ENCODE data around the gene KRTAP12-1.
"Not testable (repeated sequence)": the region's sequence is repeated elsewhere in the genome, so short reads cannot be mapped to it uniquely, and the experiment has no call there.

The KRTAP12-1 gene

GRCh38 chr21:44701023-44701400 is 19.0 kb upstream of the KRTAP12-1 start:
- DNase-seq, result no peak
- in situ Hi-C loops (cut with HindIII; ENCODE audit: low pct_ligation_motif_present, low pct_unique_long_range_greater_than_20kb, low sequenced_read_pairs), result no loop called here

- in situ Hi-C loops (cut with HindIII; ENCODE audit: low pct_ligation_motif_present, low pct_unique_long_range_greater_than_20kb, low sequenced_read_pairs), result no loop called here
- no peak for DNase-seq
Measured at GRCh38 chr21:44700101-44701022, 18.4 kb upstream of the KRTAP12-1 start.

- in situ Hi-C loops (cut with HindIII; ENCODE audit: low pct_ligation_motif_present, low pct_unique_long_range_greater_than_20kb, low sequenced_read_pairs), result no loop called here
- DNase-seq, result no peak
Measured at GRCh38 chr21:44699502-44700001, 17.6 kb upstream of the KRTAP12-1 start.

- in situ Hi-C loops (cut with HindIII; ENCODE audit: low pct_ligation_motif_present, low pct_unique_long_range_greater_than_20kb, low sequenced_read_pairs), result no loop called here
- no peak for DNase-seq
Measured at GRCh38 chr21:44697811-44698734, 16.1 kb upstream of the KRTAP12-1 start.

GRCh38 chr21:44697172-44697810 is 15.3 kb upstream of the KRTAP12-1 start, which contains the start of gene KRTAP10-12:
TSS of gene KRTAP10-12 (plus strand) at chr21:44697172. CDS start at chr21:44697202, 30 bp downstream.
- in situ Hi-C loops (cut with HindIII; ENCODE audit: low pct_ligation_motif_present, low pct_unique_long_range_greater_than_20kb, low sequenced_read_pairs); DNase-seq: not testable (repeated sequence)

- no peak for DNase-seq
- in situ Hi-C loops (cut with HindIII; ENCODE audit: low pct_ligation_motif_present, low pct_unique_long_range_greater_than_20kb, low sequenced_read_pairs), result no loop called here
Measured at GRCh38 chr21:44696572-44696971, 14.6 kb upstream of the KRTAP12-1 start.

- in situ Hi-C loops (cut with HindIII; ENCODE audit: low pct_ligation_motif_present, low pct_unique_long_range_greater_than_20kb, low sequenced_read_pairs), result no loop called here
- no peak for DNase-seq
Measured at GRCh38 chr21:44695641-44696040, 13.7 kb upstream of the KRTAP12-1 start.

- DNase-seq, result no peak
- in situ Hi-C loops (cut with HindIII; ENCODE audit: low pct_ligation_motif_present, low pct_unique_long_range_greater_than_20kb, low sequenced_read_pairs), result no loop called here
Measured at GRCh38 chr21:44695184-44695583, 13.2 kb upstream of the KRTAP12-1 start.

- no peak for DNase-seq
- in situ Hi-C loops (cut with HindIII; ENCODE audit: low pct_ligation_motif_present, low pct_unique_long_range_greater_than_20kb, low sequenced_read_pairs), result no loop called here
Measured at GRCh38 chr21:44694776-44695175, 12.8 kb upstream of the KRTAP12-1 start.

- in situ Hi-C loops (cut with HindIII; ENCODE audit: low pct_ligation_motif_present, low pct_unique_long_range_greater_than_20kb, low sequenced_read_pairs), result no loop called here
- no peak for DNase-seq
Measured at GRCh38 chr21:44692798-44693512, 11.0 kb upstream of the KRTAP12-1 start.

GRCh38 chr21:44691686-44692085 is 9.7 kb upstream of the KRTAP12-1 start:
- in situ Hi-C loops (cut with HindIII; ENCODE audit: low pct_ligation_motif_present, low pct_unique_long_range_greater_than_20kb, low sequenced_read_pairs), result no loop called here
- DNase-seq, result no peak

GRCh38 chr21:44689740-44690139 is 7.8 kb upstream of the KRTAP12-1 start:
- in situ Hi-C loops (cut with HindIII; ENCODE audit: low pct_ligation_motif_present, low pct_unique_long_range_greater_than_20kb, low sequenced_read_pairs); DNase-seq: not testable (repeated sequence)

GRCh38 chr21:44687671-44688070 is 5.7 kb upstream of the KRTAP12-1 start:
- no peak for DNase-seq
- in situ Hi-C loops (cut with HindIII; ENCODE audit: low pct_ligation_motif_present, low pct_unique_long_range_greater_than_20kb, low sequenced_read_pairs), result no loop called here

- no peak for DNase-seq
- in situ Hi-C loops (cut with HindIII; ENCODE audit: low pct_ligation_motif_present, low pct_unique_long_range_greater_than_20kb, low sequenced_read_pairs), result no loop called here
Measured at GRCh38 chr21:44686843-44687561, 5.0 kb upstream of the KRTAP12-1 start.

- in situ Hi-C loops (cut with HindIII; ENCODE audit: low pct_ligation_motif_present, low pct_unique_long_range_greater_than_20kb, low sequenced_read_pairs), result no loop called here
- no peak for DNase-seq
Measured at GRCh38 chr21:44686000-44686781, 4.2 kb upstream of the KRTAP12-1 start.

- in situ Hi-C loops (cut with HindIII; ENCODE audit: low pct_ligation_motif_present, low pct_unique_long_range_greater_than_20kb, low sequenced_read_pairs); DNase-seq: not testable (repeated sequence)
Measured at GRCh38 chr21:44685050-44685449, 3.1 kb upstream of the KRTAP12-1 start.

GRCh38 chr21:44684483-44684882 is 2.5 kb upstream of the KRTAP12-1 start:
- in situ Hi-C loops (cut with HindIII; ENCODE audit: low pct_ligation_motif_present, low pct_unique_long_range_greater_than_20kb, low sequenced_read_pairs), result no loop called here
- DNase-seq, result no peak
